Activated CD4-positive, alpha-beta T cell treated with anti-CD3 and anti-CD28 coated beads, Interleukin-2, amount 50 U/mL, for 4 hours (primary cell): ENCODE measurements around the gene CREBBP.

Experiments
- DNase-seq, 2 experiments: peaks; one replicate each; pipeline ENCODE4 v3.0.0-alpha.2; 2020

CREBBP gene

DNA sequence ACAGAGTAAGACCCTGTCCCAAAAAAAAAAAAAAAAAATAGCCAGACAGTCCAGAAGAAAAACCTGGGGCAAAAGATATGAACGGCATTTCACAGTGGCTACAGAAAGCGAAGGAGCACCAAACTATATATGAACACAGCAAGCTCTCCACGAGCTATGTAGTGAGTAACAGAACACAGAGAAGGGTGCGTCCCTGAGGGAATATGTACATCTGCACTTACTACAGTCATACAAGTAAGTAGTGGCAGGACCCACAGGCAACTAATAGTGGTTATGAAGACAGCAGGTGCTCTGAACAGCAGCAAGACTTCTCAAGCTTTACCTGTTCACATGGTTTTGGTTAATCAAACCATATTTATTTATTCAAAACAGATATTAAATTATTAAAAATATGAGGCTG is 179.0 kb downstream of the CREBBP start:
- no peak for DNase-seq

- DNase-seq = no peak
Observed at GRCh38 chr16:3698941-3699340, 181.6 kb downstream of the CREBBP start.

GRCh38 chr16:3696425-3697218 is 183.9 kb downstream of the CREBBP start:
- DNase-seq = no peak

GRCh38 chr16:3695610-3696369 is 184.7 kb downstream of the CREBBP start:
- DNase-seq = no peak

- no peak for DNase-seq
Observed at GRCh38 chr16:3694051-3694450, 186.5 kb downstream of the CREBBP start.

DNA sequence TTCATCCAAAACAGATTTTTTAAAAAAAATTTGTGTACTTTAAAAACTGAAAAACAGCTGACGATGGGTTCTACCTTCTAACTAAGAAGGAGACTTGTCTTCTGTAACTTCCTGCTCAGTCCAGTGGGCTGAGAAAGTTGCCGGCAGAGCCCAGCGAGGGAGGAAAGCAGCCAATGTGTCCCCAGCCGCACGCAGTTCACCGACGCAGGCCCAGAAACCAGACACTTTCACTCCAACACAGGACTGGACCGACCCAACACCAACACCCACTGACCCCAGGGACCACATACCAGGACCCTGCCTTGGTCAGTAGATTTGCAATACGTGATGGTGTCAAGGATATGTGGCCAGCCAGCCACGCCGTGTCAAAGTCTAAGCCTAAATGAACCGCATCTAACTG is 188.8 kb downstream of the CREBBP start:
- DNase-seq = no peak

GRCh38 chr16:3690980-3691720 is 189.4 kb downstream of the CREBBP start:
- DNase-seq = no peak

GRCh38 chr16:3690470-3690928 is 190.0 kb downstream of the CREBBP start:
- peak; percentile 80 to 82 for DNase-seq

DNA sequence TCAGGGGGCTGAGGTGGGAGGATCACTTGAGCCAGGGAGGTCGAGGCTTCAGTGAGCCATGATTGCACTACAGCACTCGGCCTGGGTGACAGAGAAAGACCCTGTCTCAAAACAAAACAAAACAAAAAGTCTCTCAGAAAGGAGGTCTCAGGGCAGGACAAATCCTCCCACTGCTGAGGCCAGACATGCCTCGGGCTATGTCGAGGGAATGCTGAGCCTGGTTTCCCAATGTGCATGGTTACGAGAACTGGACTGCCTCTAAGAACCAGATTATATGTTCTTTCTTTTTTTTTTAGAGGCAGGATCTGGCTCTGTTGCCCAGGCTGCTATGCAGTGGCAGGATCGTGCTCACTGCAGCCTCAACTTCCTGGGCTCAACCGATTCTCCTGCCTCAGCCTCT is 190.8 kb downstream of the CREBBP start:
- no peak for DNase-seq

- no peak for DNase-seq
Observed at GRCh38 chr16:3687792-3688191, 192.7 kb downstream of the CREBBP start.

GRCh38 chr16:3687021-3687420 is 193.5 kb downstream of the CREBBP start:
- DNase-seq = no peak

DNA sequence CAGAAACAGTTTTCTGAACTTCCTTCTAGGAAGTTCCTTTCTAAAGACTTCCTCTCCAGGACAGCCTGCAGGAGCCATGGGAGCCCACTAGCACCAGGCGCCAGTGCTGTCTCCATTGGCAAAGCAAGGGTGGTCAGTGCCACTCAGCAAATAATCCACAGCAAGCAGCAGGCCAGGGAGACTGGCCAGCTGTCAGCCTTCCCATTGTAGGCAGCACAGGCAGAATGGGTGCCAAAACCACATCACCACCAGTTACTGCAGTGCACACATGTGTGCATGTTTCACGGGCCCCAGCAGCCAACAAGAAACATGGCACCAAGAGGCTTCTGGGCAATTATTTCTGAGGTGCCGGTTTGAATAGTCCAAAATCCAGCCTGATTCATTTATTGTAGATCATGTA is 199.3 kb downstream of the CREBBP start:
- no peak for DNase-seq

DNA sequence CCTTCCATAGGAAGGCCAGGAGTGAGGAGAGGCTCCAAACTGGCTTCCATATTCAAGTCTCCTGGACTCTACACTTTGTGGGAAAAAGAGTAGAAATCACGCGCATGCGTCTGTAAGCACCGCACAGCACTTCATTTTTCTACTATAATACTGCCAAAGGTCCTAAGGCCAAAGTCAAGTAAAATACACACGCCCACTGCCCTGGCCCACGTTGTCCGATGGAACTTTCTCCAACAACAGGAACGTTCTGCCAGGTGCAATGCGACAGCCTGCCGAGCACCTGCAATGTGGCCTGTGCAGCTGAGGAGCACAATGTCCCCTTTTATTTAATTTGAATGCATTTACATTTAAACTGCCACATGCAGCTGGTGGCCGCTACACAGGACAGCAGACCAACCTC is 202.5 kb downstream of the CREBBP start:
- no peak for DNase-seq

DNA sequence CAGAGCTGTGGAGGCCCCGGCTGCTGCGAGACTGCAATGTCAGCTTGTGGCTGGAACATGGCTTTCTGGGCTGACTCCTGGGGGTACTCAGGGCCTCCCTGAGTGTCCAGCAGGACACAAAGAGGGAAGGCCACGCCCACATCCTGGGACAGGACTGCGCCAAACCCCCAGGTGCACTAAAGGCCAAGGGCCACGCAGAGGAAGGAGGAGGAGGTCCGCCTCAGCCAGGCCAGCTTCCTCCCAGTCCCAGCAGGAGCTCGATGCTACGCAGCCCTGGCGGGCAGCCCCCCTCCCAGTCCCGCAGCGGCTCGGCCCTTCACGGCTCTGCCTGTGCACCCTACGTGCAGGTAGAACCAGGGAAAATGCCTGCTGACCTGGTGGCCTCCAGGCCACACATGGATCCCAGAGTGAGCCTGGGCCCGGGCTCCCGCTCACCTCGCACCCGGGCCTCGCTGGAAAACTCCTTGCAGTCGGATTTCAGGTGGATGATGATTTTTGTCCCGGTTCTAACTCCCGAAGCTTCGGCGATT is 204.8 kb downstream of the CREBBP start:
- no peak for DNase-seq
